SK-N-SH (cell line): ENCODE measurements around the gene TXNDC2. TPM values are rescaled to one million over a fixed set of nuclear protein-coding genes. Genes with fewer than 3 reads are reported as not detected.

Experiments
- CTCF ChIA-PET: fragments of 300-600, 350-600 bp; formaldehyde crosslinking; extraction: SDS; loops from one replicate; lab custom pipeline; 2021; lab: Yijun Ruan, JAX
- POLR2A ChIA-PET: fragments of 350-600 bp; sonication (Branson Sonifier 250); formaldehyde crosslinking; extraction: SDS; loops from one replicate; lab custom pipeline; 2020; ENCODE audit warnings: antibody characterized with exemption, inconsistent platforms; lab: Yijun Ruan, JAX
- DNase-seq: peaks from one replicate; pipeline ENCODE4 v3.0.0; 2012
- H2AFZ ChIP-seq: fragments of 200-600 bp; sonication (generic); 2 replicates; pipeline ENCODE4 v1.8.1; 2016; ENCODE audit warnings: antibody characterized with exemption, mild to moderate bottlenecking, low read depth
- H3F3A ChIP-seq: fragments of 200-600 bp; sonication (generic); replicated peaks from 2 replicates; pipeline ENCODE3; 2016; ENCODE audit warnings: antibody characterized with exemption, mild to moderate bottlenecking; ENCODE audit not compliant: insufficient read depth
- H3K27ac ChIP-seq, 2 experiments: fragments of 200-500 bp in 1 of 2; fragments of 200-600 bp in 1 of 2; sonication (Bioruptor generic) in 1 of 2; sonication (generic), shearing (Covaris generic) in 1 of 2; 2 replicates each; pipeline versions ENCODE4 v1.5.1 to v1.6.1; 2014 to 2016; ENCODE audit warnings: low read depth in 2 of 2, inconsistent platforms in 1 of 2, low read length in 1 of 2, mild to moderate bottlenecking in 1 of 2, mixed read lengths in 1 of 2
- H3K27me3 ChIP-seq: fragments of 200-600 bp; sonication (generic), shearing (Covaris generic); 2 replicates; pipeline ENCODE4 v1.6.1; 2016; ENCODE audit warnings: mixed run types; ENCODE audit not compliant: insufficient read depth
- H3K36me3 ChIP-seq, 2 experiments: fragments of 200-500 bp in 1 of 2; fragments of 200-600 bp in 1 of 2; sonication (Bioruptor generic) in 1 of 2; sonication (generic) in 1 of 2; replicated peaks in 1 of 2; 2 replicates each; pipeline versions ENCODE3 to v1.5.1; 2014 to 2016; ENCODE audit warnings: low read length in 1 of 2, mild to moderate bottlenecking in 1 of 2; ENCODE audit not compliant: insufficient read depth in 2 of 2, control insufficient read depth in 1 of 2
- H3K4me1 ChIP-seq, 2 experiments: fragments of 200-500 bp in 1 of 2; fragments of 200-600 bp in 1 of 2; sonication (Bioruptor generic) in 1 of 2; sonication (generic), shearing (Covaris generic) in 1 of 2; 2 replicates each; pipeline versions ENCODE4 v1.5.1 to v1.6.1; 2014 to 2016; ENCODE audit warnings: low read depth in 1 of 2, low read length in 1 of 2, mixed run types in 1 of 2; ENCODE audit not compliant: insufficient read depth in 2 of 2, control insufficient read depth in 1 of 2
- H3K4me2 ChIP-seq: fragments of 200-600 bp; sonication (generic), shearing (Covaris generic); 2 replicates; pipeline ENCODE4 v1.6.1; 2017; ENCODE audit warnings: mixed run types
- H3K4me3 ChIP-seq, 2 experiments: fragments of 200-500 bp in 1 of 2; fragments of 200-600 bp in 1 of 2; sonication (Bioruptor generic) in 1 of 2; sonication (generic), shearing (Covaris generic) in 1 of 2; 2 replicates each; pipeline versions ENCODE4 v1.5.1 to v1.8.1; 2014 to 2016; ENCODE audit warnings: low read depth in 2 of 2, inconsistent platforms in 1 of 2, low read length in 1 of 2, mild to moderate bottlenecking in 1 of 2, mixed read lengths in 1 of 2, moderate library complexity in 1 of 2
- H3K79me2 ChIP-seq: fragments of 200-600 bp; sonication (generic); 2 replicates; pipeline ENCODE4 v1.8.1; 2017; ENCODE audit warnings: mild to moderate bottlenecking; ENCODE audit not compliant: insufficient read depth
- H3K9ac ChIP-seq: fragments of 200-600 bp; sonication (generic); 2 replicates; pipeline ENCODE4 v1.6.1; 2017; ENCODE audit warnings: mixed run types
- H3K9me2 ChIP-seq: fragments of 200-600 bp; sonication (generic); 2 replicates; pipeline ENCODE4 v1.6.1; 2017; ENCODE audit warnings: mixed run types
- H3K9me3 ChIP-seq: fragments of 200-600 bp; sonication (generic); 2 replicates; pipeline ENCODE4 v1.6.1; 2017; ENCODE audit warnings: mixed run types, mild to moderate bottlenecking, moderate library complexity
- H4K20me1 ChIP-seq: fragments of 200-600 bp; sonication (generic); 2 replicates; pipeline ENCODE4 v1.6.1; 2017; ENCODE audit warnings: mild to moderate bottlenecking, mixed run types; ENCODE audit not compliant: insufficient read depth
- CHD2 ChIP-seq: fragments of 150-350 bp; IDR thresholded peaks from 2 replicates; pipeline ENCODE4 v1.6.1; 2018; ENCODE audit warnings: low read length; ENCODE audit not compliant: partially characterized antibody
- ELF1 ChIP-seq: IDR thresholded peaks from 2 replicates; pipeline ENCODE4 v1.4.0; 2012
- FOSL2 ChIP-seq: IDR thresholded peaks from 2 replicates; pipeline ENCODE4 v1.4.0; 2012; ENCODE audit warnings: low read depth, mild to moderate bottlenecking, moderate library complexity, borderline replicate concordance
- FOXM1 ChIP-seq: IDR thresholded peaks from 2 replicates; pipeline ENCODE4 v1.4.0; 2012; ENCODE audit warnings: low read depth, mild to moderate bottlenecking
- JUND ChIP-seq: IDR thresholded peaks from 2 replicates; pipeline ENCODE4 v1.4.0; 2012
- MEF2A ChIP-seq: IDR thresholded peaks from 2 replicates; pipeline ENCODE4 v1.4.0; 2012; ENCODE audit warnings: low read depth, borderline replicate concordance
- NFIC ChIP-seq: IDR thresholded peaks from 2 replicates; pipeline ENCODE4 v1.4.0; 2012; ENCODE audit warnings: borderline replicate concordance
- PBX3 ChIP-seq: IDR thresholded peaks from 2 replicates; pipeline ENCODE4; 2012
- REST ChIP-seq: IDR thresholded peaks from 2 replicates; pipeline ENCODE4 v1.6.1; 2012; ENCODE audit warnings: mild to moderate bottlenecking, low read depth, low read length, moderate library complexity
- RXRA ChIP-seq: IDR thresholded peaks from 2 replicates; pipeline ENCODE4 v1.4.0; 2012; ENCODE audit warnings: low read depth, mild to moderate bottlenecking, borderline replicate concordance
- TCF12 ChIP-seq: IDR thresholded peaks from 2 replicates; pipeline ENCODE4 v1.4.0; 2012
- ZBTB33 ChIP-seq: IDR thresholded peaks from 2 replicates; pipeline ENCODE4 v1.4.0; 2012; ENCODE audit warnings: low read depth, borderline replicate concordance
- WGBS: methylation state at CpG from one replicate; pipeline ENCODE4 v1.1.6; 2017; ENCODE audit warnings: low lambda C conversion rate; 5-methylcytosine and 5-hydroxymethylcytosine counted together
- polyA plus RNA-seq, 3 experiments: library from polyadenylated mRNA; depleted of rRNA; stranded (reverse); fragments of >200 nt; gene quantifications; 2 replicates each; pipeline ENCODE4 v1.2.3, GENCODE V29; 2012

Gene TXNDC2
- polyA plus RNA-seq, 1 of the 3 experiments (the other 2 are of a cell fraction) = 0.07 TPM

DNA sequence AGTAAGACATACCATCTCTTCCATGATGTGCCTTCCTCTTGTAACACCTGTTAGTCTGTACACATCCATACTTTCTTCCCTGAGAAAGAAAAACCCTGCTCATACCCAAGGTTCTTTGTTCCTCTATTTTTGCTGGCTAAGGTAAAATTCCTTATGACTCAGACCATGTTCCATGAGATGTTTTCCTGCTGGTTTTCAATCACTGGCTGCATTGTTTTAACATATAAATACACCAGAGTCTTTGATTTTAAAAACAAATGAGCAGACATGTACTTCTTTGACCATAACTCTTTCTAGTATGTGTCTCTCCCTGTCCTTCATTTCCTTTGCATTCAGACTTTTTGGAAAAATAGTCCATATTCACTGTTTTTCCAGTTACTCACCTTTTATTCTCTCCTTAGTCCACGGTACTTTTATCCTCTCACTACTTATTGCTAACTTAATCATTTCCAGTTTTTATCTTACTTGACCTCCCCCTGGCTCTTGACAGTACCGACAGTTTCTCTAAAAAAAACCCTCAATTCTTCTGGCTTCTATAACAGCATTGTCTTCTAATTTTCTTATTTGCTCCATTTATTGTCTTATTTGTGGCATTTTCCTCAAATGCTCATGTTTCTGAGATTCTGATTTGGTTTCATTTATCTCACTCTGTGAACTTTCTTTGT lies 32.4 kb downstream of the TXNDC2 start:
- no peaks in the 10 kb centered on the region for H3K9me2 ChIP-seq
- no peak overlapping the region for H3K4me3 ChIP-seq
- no peak for DNase-seq
- H3K79me2 ChIP-seq = peaks cover 90% of the 10 kb centered on the region
- peaks cover 0 to 6% of the 10 kb centered on the region in 2 experiments for H3K36me3 ChIP-seq
- peak overlapping the region in 1 of 2 experiments; percentile 34; a peak in 2 of 4 replicates for H3K27ac ChIP-seq
- no peaks in the 10 kb centered on the region for H3K27me3 ChIP-seq
- ChIA-PET POLR2A (no interaction called here), CTCF (no interaction called here)
- peaks cover 25% of the 10 kb centered on the region for H3F3A ChIP-seq
- peak overlapping the region; percentile 6; the same call in 1 of the 2 replicates for H3K9ac ChIP-seq
- no peak overlapping the region for H2AFZ ChIP-seq
- H3K4me2 ChIP-seq = peak overlapping the region; percentile 43; the same call in 1 of the 2 replicates
- 62% methylated on average over 2 of the region's 2 CpGs for WGBS
- H3K4me1 ChIP-seq = peaks cover 15 to 26% of the 10 kb centered on the region in 2 experiments; a peak in 3 of 4 replicates
- TF ChIP-seq FOSL2 (peak; percentile 39; the same call in 1 of the 2 replicates), PBX3 (peak; percentile 12; the same call in 1 of the 2 replicates), NFIC (no peak)
- peaks cover 85% of the 10 kb centered on the region for H4K20me1 ChIP-seq
- H3K9me3 ChIP-seq = no peaks in the 10 kb centered on the region

DNA sequence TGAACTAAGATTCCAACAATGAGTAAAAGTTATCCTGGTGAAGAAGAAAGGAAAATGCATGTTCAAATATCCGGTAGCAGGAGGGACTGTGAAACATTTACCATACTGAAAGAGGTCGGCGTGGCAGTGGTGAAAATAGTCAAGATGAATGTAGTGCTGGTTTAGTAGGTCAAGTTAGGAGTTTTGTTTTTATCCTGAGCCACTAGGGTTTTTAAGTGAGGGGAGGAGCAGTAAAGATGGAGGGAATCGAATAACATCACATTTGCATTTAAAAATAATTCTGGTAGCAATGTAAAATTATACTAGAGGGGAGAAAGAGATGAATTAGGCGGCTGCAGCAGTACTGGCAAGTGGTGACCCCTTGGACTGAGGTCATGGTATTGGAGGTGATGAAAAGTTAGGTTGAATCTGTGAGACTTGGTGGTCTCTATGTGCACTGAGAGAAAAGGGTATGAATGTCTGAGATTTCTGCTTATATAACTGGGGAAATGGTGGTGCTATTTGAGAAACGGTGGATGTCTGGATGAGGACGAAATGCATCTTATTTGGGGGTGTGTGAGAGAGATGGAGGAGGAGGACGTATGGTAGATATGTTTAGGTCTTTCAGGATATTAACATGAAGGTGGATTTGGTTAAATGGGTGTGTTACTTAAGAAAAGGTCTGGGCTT lies 33.9 kb downstream of the TXNDC2 start:
- Histone ChIP-seq H3K27me3 (no peaks in the 10 kb centered on the region), H3K27ac (no peak overlapping the region), H2AFZ (no peak overlapping the region), H3K4me3 (no peak overlapping the region), H3K36me3 (peaks cover 2 to 12% of the 10 kb centered on the region in 2 experiments), H3K4me2 (no peak overlapping the region), H3K9me3 (no peaks in the 10 kb centered on the region), H3K9me2 (no peaks in the 10 kb centered on the region), H3K9ac (no peak overlapping the region), H3K4me1 (peaks cover 15 to 33% of the 10 kb centered on the region in 2 experiments; a peak in 3 of 4 replicates), H4K20me1 (peaks cover 100% of the 10 kb centered on the region), H3K79me2 (peaks cover 100% of the 10 kb centered on the region)
- 87% methylated on average over 8 of the region's 8 CpGs for WGBS
- DNase-seq = no peak
- ChIA-PET CTCF (no interaction called here), POLR2A (no interaction called here)
- TF ChIP-seq RXRA (no peak), CHD2 (no peak), ZBTB33 (no peak), TCF12 (no peak), REST (no peak), ELF1 (no peak), MEF2A (no peak), JUND (no peak), FOXM1 (no peak)
- TF ChIP-seq, all 33 proteins: peak for 0
- peaks cover 27% of the 10 kb centered on the region for H3F3A ChIP-seq
